ENCODE measurements around the gene ALG5.

DNA sequence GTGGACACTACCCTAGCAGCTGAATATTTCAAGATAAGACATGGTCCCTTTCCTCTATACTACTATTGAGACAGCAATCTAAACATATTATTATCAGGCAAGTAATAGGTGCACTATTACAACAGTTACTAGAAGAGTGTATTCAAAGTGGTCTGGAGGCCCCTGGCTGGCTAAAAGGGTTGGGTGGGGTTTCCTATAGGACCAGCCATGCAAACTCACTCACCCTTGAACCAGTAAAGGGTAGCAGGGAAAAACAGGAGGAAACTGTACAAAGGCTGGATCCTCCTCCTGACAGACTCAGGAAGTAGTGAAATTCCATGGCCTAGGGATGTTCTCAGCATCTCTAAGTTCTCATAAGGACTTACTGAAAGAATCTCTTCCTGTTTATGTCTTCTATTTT, 86.8 kb downstream of the ALG5 start:
- TF ChIP-seq, protein P1, sequence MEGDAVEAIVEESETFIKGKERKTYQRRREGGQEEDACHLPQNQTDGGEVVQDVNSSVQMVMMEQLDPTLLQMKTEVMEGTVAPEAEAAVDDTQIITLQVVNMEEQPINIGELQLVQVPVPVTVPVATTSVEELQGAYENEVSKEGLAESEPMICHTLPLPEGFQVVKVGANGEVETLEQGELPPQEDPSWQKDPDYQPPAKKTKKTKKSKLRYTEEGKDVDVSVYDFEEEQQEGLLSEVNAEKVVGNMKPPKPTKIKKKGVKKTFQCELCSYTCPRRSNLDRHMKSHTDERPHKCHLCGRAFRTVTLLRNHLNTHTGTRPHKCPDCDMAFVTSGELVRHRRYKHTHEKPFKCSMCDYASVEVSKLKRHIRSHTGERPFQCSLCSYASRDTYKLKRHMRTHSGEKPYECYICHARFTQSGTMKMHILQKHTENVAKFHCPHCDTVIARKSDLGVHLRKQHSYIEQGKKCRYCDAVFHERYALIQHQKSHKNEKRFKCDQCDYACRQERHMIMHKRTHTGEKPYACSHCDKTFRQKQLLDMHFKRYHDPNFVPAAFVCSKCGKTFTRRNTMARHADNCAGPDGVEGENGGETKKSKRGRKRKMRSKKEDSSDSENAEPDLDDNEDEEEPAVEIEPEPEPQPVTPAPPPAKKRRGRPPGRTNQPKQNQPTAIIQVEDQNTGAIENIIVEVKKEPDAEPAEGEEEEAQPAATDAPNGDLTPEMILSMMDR (IDR thresholded peaks at IDR 0.05) = no peak
- TF ChIP-seq POLR2AphosphoS5 (IDR thresholded peaks at IDR 0.05) = no peak
